Duodenal mucosa (tissue), 2 donors: Measurements from ENCODE around the gene SYNE3.

Experiments
- H3K27ac ChIP-seq: one replicate; pipeline ENCODE4 v1.7.0; 2013; ENCODE audit warnings: low read depth, low read length
- H3K27me3 ChIP-seq, 2 donors: one replicate each; pipeline ENCODE4 v1.7.0; 2013; ENCODE audit warnings: low read length in 2 of 2, control low read depth in 1 of 2; ENCODE audit not compliant: insufficient read depth in 2 of 2, control insufficient read depth in 1 of 2
- H3K36me3 ChIP-seq, 2 donors: one replicate each; pipeline ENCODE4 v1.7.0; 2013; ENCODE audit warnings: low read length in 2 of 2, control low read depth in 1 of 2; ENCODE audit not compliant: insufficient read depth in 2 of 2, control insufficient read depth in 1 of 2
- H3K4me1 ChIP-seq, 2 donors: one replicate each; pipeline ENCODE4 v1.7.0; 2013; ENCODE audit warnings: low read length in 2 of 2, control low read depth in 1 of 2; ENCODE audit not compliant: insufficient read depth in 2 of 2, control insufficient read depth in 1 of 2
- H3K4me3 ChIP-seq, 2 donors: one replicate each; pipeline ENCODE4 v1.7.0; 2013; ENCODE audit warnings: low read length in 2 of 2, low read depth in 1 of 2
- H3K9ac ChIP-seq, 2 donors: one replicate each; pipeline ENCODE4 v1.7.0; 2013; ENCODE audit warnings: low read length in 2 of 2, low read depth in 1 of 2
- H3K9me3 ChIP-seq, 2 donors: one replicate each; pipeline ENCODE4 v1.7.0; 2013; ENCODE audit warnings: low read length in 2 of 2, control low read depth in 1 of 2; ENCODE audit not compliant: control insufficient read depth in 1 of 2

The SYNE3 gene

GRCh38 chr14:95524706-95525512 is 8.5 kb upstream of the SYNE3 start:
- H3K27me3 ChIP-seq: no peaks in the 10 kb centered on the region
- no peak overlapping the region for H3K27ac ChIP-seq
- peaks cover 40 to 43% of the 10 kb centered on the region in 2 donors for H3K4me1 ChIP-seq
- H3K36me3 ChIP-seq: no peaks in the 10 kb centered on the region
- H3K9ac ChIP-seq: no peak overlapping the region
- H3K9me3 ChIP-seq: no peaks in the 10 kb centered on the region
- no peak overlapping the region for H3K4me3 ChIP-seq

GRCh38 chr14:95523815-95524448 is 7.5 kb upstream of the SYNE3 start:
- Histone ChIP-seq H3K36me3 (no peaks in the 10 kb centered on the region), H3K4me1 (peaks cover 45 to 48% of the 10 kb centered on the region in 2 donors), H3K9me3 (no peaks in the 10 kb centered on the region), H3K4me3 (peak overlapping the region; percentile 49 to 50), H3K9ac (peak overlapping the region; percentile 16 to 39), H3K27me3 (no peaks in the 10 kb centered on the region), H3K27ac (no peak overlapping the region)

- Histone ChIP-seq H3K27me3 (no peaks in the 10 kb centered on the region), H3K36me3 (no peaks in the 10 kb centered on the region), H3K4me1 (peaks cover 51% of the 10 kb centered on the region in 2 donors), H3K4me3 (peak overlapping the region; percentile 49 to 50), H3K9me3 (no peaks in the 10 kb centered on the region), H3K9ac (peak overlapping the region; percentile 16 to 39), H3K27ac (no peak overlapping the region)
These were observed 6.8 kb upstream of the SYNE3 start for GRCh38 chr14:95523051-95523814.

GRCh38 chr14:95522556-95522955 is 6.1 kb upstream of the SYNE3 start:
- H3K9ac ChIP-seq: no peak overlapping the region
- peaks cover 56% of the 10 kb centered on the region in 2 donors for H3K4me1 ChIP-seq
- H3K4me3 ChIP-seq: no peak overlapping the region
- no peaks in the 10 kb centered on the region for H3K9me3 ChIP-seq
- H3K36me3 ChIP-seq: no peaks in the 10 kb centered on the region
- H3K27me3 ChIP-seq: no peaks in the 10 kb centered on the region
- no peak overlapping the region for H3K27ac ChIP-seq

GRCh38 chr14:95522116-95522515 is 5.7 kb upstream of the SYNE3 start:
- H3K27ac ChIP-seq: no peak overlapping the region
- H3K27me3 ChIP-seq: no peaks in the 10 kb centered on the region
- no peak overlapping the region for H3K9ac ChIP-seq
- H3K4me1 ChIP-seq: peaks cover 56 to 58% of the 10 kb centered on the region in 2 donors
- no peak overlapping the region for H3K4me3 ChIP-seq
- no peaks in the 10 kb centered on the region for H3K9me3 ChIP-seq
- no peaks in the 10 kb centered on the region for H3K36me3 ChIP-seq

GRCh38 chr14:95521001-95521400 is 4.6 kb upstream of the SYNE3 start:
- Histone ChIP-seq H3K9ac (no peak overlapping the region), H3K4me3 (no peak overlapping the region), H3K9me3 (no peaks in the 10 kb centered on the region), H3K36me3 (no peaks in the 10 kb centered on the region), H3K27me3 (no peaks in the 10 kb centered on the region), H3K4me1 (peaks cover 53 to 56% of the 10 kb centered on the region in 2 donors), H3K27ac (no peak overlapping the region)

GRCh38 chr14:95520346-95520745 is 3.9 kb upstream of the SYNE3 start:
- H3K4me3 ChIP-seq: no peak overlapping the region
- no peak overlapping the region for H3K27ac ChIP-seq
- peaks cover 58 to 63% of the 10 kb centered on the region in 2 donors for H3K4me1 ChIP-seq
- no peak overlapping the region for H3K9ac ChIP-seq
- no peaks in the 10 kb centered on the region for H3K9me3 ChIP-seq
- no peaks in the 10 kb centered on the region for H3K27me3 ChIP-seq
- H3K36me3 ChIP-seq: no peaks in the 10 kb centered on the region

- Histone ChIP-seq H3K4me1 (peaks cover 60 to 66% of the 10 kb centered on the region in 2 donors), H3K27ac (no peak overlapping the region)
These were observed 3.2 kb upstream of the SYNE3 start for GRCh38 chr14:95519699-95520098.

GRCh38 chr14:95518045-95518751 is 1.7 kb upstream of the SYNE3 start:
- Histone ChIP-seq H3K27me3 (no peaks in the 10 kb centered on the region), H3K9ac (no peak overlapping the region), H3K36me3 (no peaks in the 10 kb centered on the region), H3K9me3 (no peaks in the 10 kb centered on the region), H3K4me1 (peaks cover 56 to 58% of the 10 kb centered on the region in 2 donors), H3K4me3 (peak overlapping the region in 1 of 2 donors; percentile 19), H3K27ac (no peak overlapping the region)

More at GRCh38 chr14:95519699-95520098, 3.2 kb upstream of the SYNE3 start:
- Histone ChIP-seq H3K36me3 (no peaks in the 10 kb centered on the region), H3K9me3 (no peaks in the 10 kb centered on the region), H3K4me3 (no peak overlapping the region), H3K9ac (no peak overlapping the region), H3K27me3 (no peaks in the 10 kb centered on the region)
